GM19099 (cell line): ENCODE results near the gene OGFOD3.

ENCODE experiments used
- POLR2A ChIP-seq: IDR thresholded peaks from 3 replicates; pipeline ENCODE4 v1.6.1; 2011; ENCODE audit warnings: low read depth; ENCODE audit not compliant: insufficient read length; ENCODE audit errors: extremely low read depth

OGFOD3 gene

GRCh38 chr17:82449131-82449882 lies 30.9 kb upstream of the OGFOD3 start:
- peak; percentile 90 for TF ChIP-seq POLR2A

GRCh38 chr17:82447876-82448275 lies 29.5 kb upstream of the OGFOD3 start:
- no peak for TF ChIP-seq POLR2A

- no peak for TF ChIP-seq POLR2A
Measured at GRCh38 chr17:82446649-82447048, 28.3 kb upstream of the OGFOD3 start.

- no peak for TF ChIP-seq POLR2A
Measured at GRCh38 chr17:82446124-82446523, 27.7 kb upstream of the OGFOD3 start.

GRCh38 chr17:82445542-82445941 lies 27.2 kb upstream of the OGFOD3 start:
- no peak for TF ChIP-seq POLR2A

GRCh38 chr17:82444941-82445521 lies 26.6 kb upstream of the OGFOD3 start:
- TF ChIP-seq POLR2A, result no peak

- no peak for TF ChIP-seq POLR2A
Measured at GRCh38 chr17:82444284-82444893, 26.0 kb upstream of the OGFOD3 start.

GRCh38 chr17:82443465-82444283 lies 25.3 kb upstream of the OGFOD3 start:
- TF ChIP-seq POLR2A, result no peak

- no peak for TF ChIP-seq POLR2A
Measured at GRCh38 chr17:82442643-82443464, 24.5 kb upstream of the OGFOD3 start.

GRCh38 chr17:82441691-82442487 lies 23.5 kb upstream of the OGFOD3 start:
- TF ChIP-seq POLR2A, result no peak

GRCh38 chr17:82440991-82441627 lies 22.7 kb upstream of the OGFOD3 start:
- no peak for TF ChIP-seq POLR2A

- TF ChIP-seq POLR2A, result no peak
Measured at GRCh38 chr17:82440469-82440981, 22.1 kb upstream of the OGFOD3 start.

GRCh38 chr17:82439829-82440365 lies 21.5 kb upstream of the OGFOD3 start:
- TF ChIP-seq POLR2A, result no peak
